NCI-H1417 (cell line): ENCODE results near the gene PTHLH.

Experiments
- DNase-seq, 3 experiments: peaks; one replicate each; lab custom pipeline; 2025; lab: John Stamatoyannopoulos, UW

Gene PTHLH

GRCh38 chr12:27937768-27938167 is 34.8 kb downstream of the PTHLH start:
- DNase-seq = peak in 1 of 3 experiments; percentile 10

- DNase-seq = no peak
Observed at GRCh38 chr12:27936196-27936595, 36.3 kb downstream of the PTHLH start.

DNA sequence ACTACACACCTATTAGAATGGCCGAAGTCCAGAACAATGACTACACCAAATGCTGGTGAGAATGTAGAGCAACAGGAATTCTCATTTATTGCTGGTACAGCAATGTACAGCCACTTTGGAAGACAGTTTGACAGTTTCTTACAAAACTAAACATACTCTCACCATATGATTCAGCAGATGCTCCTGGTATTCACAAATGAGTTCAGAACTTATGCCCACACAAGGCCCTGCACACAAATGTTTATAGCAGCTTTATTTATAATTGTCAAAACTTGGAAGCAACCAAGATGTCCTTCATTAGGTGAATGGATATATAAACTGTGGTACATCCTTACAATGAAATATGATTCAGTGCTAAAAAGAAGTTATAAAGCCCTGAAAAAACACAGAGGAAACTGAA is 38.3 kb downstream of the PTHLH start:
- no peak for DNase-seq

DNA sequence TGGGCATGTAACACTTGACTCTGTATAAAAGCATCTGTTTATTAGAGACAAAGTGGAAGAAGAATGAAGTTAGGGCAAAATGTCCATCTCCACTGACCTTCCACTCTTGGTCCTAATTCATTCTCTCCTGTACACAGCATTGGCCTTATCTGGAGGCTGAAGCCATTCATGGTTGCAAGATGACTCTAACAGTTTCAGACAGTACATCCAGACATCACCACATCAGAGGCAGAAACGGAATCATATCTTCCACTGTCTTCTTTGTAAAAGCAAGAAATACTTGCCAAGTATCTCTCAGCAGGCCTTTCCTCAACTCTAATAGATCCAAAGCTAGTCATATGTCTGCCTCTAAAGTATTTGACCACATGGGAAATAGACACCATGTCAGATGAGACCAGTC is 41.1 kb downstream of the PTHLH start:
- DNase-seq = no peak

- DNase-seq = no peak
Observed at GRCh38 chr12:27927347-27927746, 45.2 kb downstream of the PTHLH start.

DNA sequence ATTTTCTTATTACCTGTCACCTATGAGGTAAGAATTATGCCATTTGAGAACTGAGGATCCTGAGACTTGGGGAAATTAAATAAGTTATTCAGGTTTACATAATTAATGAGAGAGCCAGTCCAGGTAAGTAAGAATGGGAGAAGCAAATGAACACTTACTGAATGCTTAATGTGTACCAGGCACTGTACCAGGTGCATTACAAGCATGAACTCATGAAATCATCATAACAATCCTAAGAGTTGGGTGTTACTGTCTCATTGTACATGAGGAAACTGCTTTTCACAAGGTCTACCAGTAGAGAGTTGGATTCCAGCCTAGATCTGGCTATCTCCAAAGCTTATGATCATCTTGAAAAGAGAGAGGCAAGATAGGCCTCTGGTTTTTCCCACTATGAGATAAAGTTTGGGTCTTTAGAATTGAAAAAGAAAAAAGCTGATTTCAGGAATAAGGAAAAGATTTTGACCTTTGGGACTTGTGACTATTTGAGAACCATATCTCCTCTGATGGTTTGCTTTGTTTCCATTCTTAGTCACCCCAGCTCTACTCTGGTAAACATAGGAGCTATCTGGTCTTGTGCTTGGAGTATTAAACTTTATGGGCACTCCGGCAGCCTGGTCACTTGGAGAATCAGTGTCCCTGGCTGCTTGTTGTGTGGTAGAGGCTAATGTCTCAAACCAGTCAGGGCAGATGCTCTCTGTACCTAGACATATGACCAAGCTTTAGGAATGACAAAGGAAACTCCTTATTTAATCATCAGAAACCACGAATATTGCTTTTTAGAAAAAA is 48.0 kb downstream of the PTHLH start:
- no peak for DNase-seq

DNA sequence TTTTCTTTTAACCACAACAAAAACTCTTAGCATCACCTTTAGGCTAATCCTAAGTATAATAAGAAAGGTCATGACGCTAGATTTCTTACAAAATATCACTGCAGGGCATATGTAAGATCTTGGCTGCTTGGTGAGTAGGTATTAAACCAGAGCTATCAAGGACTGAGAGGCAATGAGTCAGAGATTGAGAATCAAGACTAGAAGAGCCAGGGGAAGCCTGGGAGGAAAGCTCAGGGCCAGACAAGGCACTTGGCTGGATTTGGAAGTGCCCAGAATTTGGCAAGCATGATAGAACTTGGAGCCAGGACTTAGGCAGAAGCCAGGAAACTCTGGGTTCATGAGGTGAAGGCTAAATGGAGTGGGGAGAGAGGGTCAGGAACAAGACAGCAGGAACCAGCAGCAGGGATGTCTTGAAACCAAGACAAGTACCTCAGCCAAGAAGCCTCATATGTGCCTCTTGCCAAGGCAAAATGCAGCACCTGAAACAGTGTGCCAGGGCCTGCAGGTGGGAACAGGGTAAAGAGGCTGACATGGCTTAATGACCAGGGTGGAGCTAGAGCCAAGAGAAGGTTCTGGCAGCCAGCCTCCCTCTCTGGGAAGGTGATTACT is 49.9 kb downstream of the PTHLH start:
- no peak for DNase-seq

DNA sequence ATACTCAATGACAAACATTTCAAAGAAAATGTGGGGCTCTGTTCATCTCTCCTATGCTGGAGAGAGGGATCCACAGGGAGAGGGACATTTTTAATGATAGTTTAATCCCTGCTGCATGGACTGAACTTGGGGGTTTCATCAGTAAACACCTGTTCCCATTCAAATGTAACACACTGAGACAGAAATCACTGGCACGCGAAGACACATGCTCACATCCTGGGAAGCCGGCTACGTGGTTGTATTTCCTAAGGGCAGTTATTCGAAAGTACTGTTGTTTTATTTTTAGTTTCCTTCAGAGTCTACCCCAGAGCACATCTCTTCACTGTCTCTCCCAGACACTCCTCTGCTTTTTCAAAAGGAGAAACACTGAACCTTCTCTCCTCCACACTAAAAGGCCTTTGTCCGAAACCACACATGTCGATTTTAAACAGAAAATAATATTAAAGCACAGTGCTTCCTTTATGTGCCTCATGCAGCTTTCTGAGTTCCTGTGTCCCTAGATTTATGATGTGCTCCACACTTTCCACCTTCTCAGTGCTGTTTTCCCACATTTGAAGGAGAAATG is 52.8 kb downstream of the PTHLH start:
- no peak for DNase-seq

DNA sequence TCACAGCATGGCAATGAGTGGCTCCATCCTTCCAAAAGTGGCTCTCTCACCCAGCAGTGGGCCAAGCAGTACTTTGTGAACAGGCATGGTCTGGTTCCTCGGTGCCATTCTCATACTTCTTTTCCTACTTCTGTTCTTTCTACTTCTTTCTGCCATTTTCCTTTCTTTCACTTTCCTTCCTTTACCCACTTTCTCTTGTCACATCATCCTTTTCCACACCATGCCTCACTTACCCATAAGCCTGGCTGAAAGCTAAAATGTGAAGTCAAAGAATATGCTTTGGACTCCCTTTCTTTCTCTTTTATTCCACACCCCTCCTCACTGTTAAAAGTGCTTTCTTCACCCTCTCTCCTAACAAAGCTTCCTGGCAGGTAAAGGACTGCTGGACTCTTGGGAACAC is 57.0 kb downstream of the PTHLH start:
- DNase-seq = no peak

GRCh38 chr12:27915021-27915420 is 57.5 kb downstream of the PTHLH start:
- no peak for DNase-seq

DNA sequence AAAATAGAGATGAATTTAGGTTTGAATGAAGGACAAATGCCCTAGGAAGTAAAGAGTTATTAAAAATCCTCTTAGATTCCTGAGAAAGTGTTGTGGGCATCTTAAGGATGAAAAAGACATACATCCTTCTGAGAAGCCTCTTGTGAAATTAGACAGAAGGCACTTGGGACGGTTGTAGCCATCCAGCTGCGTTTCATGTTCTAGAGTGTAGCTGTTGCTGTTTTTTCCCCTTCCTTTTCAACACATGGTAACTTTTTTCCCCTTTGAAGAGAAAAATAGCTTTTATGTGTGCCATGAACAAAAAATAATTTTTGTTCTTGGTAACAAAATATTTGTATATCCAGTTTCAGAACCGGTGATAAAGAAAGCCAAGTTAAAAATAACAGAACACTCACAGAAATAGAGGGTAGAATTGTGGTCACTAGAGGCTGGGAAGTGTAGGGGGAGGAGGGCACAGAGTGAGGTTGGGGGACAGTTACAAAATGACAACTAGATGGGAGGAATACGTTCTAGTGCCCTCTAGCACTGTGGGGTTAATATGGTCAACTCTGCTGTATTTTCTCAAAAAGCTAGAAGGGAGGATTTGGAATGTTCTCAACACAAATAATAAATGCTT is 58.4 kb downstream of the PTHLH start:
- DNase-seq = no peak

DNA sequence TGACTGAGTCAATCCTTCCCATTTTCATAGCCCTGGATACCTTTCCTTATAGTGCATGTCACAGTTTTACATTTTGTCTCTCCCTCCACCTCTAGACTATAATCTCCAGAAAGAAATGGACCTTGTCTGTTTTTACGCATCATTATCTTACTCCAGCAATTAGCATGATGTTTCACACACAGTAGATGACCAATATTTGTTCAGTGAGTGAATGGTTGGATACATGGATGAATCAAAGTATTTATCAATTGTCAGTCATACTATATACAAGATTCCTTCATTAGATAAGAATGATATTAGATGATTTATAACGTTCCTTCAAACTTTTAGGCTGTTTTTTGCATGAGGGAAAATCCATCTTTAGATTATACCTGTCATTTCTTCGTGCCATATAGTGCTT is 61.1 kb downstream of the PTHLH start:
- DNase-seq = no peak
